GM12878 (cell line): Measurements from ENCODE around the gene MOCOS. TPM values are rescaled to one million over a fixed set of nuclear protein-coding genes. Genes with fewer than 3 reads are reported as not detected.

ENCODE experiments used
- ATAC-seq: fragments of 200-7000 bp; cut with Tn5 transposase; 3 replicates; pipeline ENCODE4 v1.9.1; 2020; ENCODE audit warnings: mild to moderate bottlenecking, moderate library complexity
- BruUV-seq: library from RNA; stranded (reverse); fragments of 400-500 nt; replicated peaks from 2 replicates; lab custom pipeline; 2021; lab: Mats Ljungman, UMichigan
- CTCF ChIA-PET: fragments of 300-600 bp; sonication (Branson Sonifier 250); formaldehyde crosslinking; extraction: SDS; loops from one replicate; lab custom pipeline; 2021; ENCODE audit warnings: inconsistent platforms; lab: Yijun Ruan, JAX
- POLR2A ChIA-PET: fragments of 350-600 bp; formaldehyde crosslinking; extraction: SDS; loops from one replicate; lab custom pipeline; 2021; ENCODE audit warnings: inconsistent platforms; lab: Charles Lee
- RAD21 ChIA-PET: fragments of 300-600 bp; sonication (Branson Sonifier 250); formaldehyde crosslinking; loops from one replicate; lab custom pipeline; 2023; ENCODE audit warnings: antibody characterized with exemption; ENCODE audit not compliant: unreplicated experiment; lab: Charles Lee
- SMC1A ChIA-PET: fragments of 300-600 bp; sonication (Branson Sonifier 250); formaldehyde crosslinking; loops from one replicate; lab custom pipeline; 2023; ENCODE audit not compliant: unreplicated experiment, uncharacterized antibody; lab: Charles Lee
- DNase-seq: peaks from one replicate; pipeline ENCODE4 v3.0.0-alpha.2; 2011; ENCODE audit warnings: low read depth, low spot score
- FAIRE-seq: peaks from 3 replicates; lab custom pipeline; 2011; peaks lifted over from hg19 to GRCh38; lab: Jason Lieb, UNC
- H2AFZ ChIP-seq: 2 replicates; pipeline ENCODE4 v1.6.0; 2011; ENCODE audit warnings: low read depth, low read length, control low read depth; ENCODE audit not compliant: control insufficient read depth
- H3K27ac ChIP-seq: 2 replicates; pipeline ENCODE4 v1.5.1; 2011; ENCODE audit warnings: control low read depth; ENCODE audit not compliant: control insufficient read depth, insufficient read depth
- H3K27me3 ChIP-seq, 2 experiments: replicated peaks in 1 of 2; 2 replicates each; pipeline versions ENCODE4 v1.6.0 to v1.6.1; 2011; ENCODE audit warnings: low read length in 1 of 2; ENCODE audit not compliant: control insufficient read depth in 2 of 2, insufficient read depth in 2 of 2
- H3K36me3 ChIP-seq, 2 experiments: 2 replicates each; pipeline ENCODE4 v1.5.1; 2011; ENCODE audit warnings: low read length in 1 of 2; ENCODE audit not compliant: control insufficient read depth in 2 of 2, insufficient read depth in 2 of 2
- H3K4me1 ChIP-seq: 2 replicates; pipeline ENCODE4 v1.6.1; 2011; ENCODE audit warnings: mild to moderate bottlenecking, low read length, moderate library complexity, mixed read lengths; ENCODE audit not compliant: control insufficient read depth, insufficient read depth
- H3K4me2 ChIP-seq: 2 replicates; pipeline ENCODE4 v1.6.0; 2011; ENCODE audit warnings: control low read depth; ENCODE audit not compliant: control insufficient read depth, insufficient read depth
- H3K4me3 ChIP-seq: fragments of 200-600 bp; sonication (generic); 2 replicates; pipeline ENCODE4 v1.5.1; 2016
- H3K79me2 ChIP-seq: 2 replicates; pipeline ENCODE4 v1.6.0; 2011; ENCODE audit warnings: low read length; ENCODE audit not compliant: control insufficient read depth, insufficient read depth
- H3K9ac ChIP-seq: 2 replicates; pipeline ENCODE4 v1.8.0; 2011; ENCODE audit warnings: low read length, control low read depth, mixed read lengths; ENCODE audit not compliant: control insufficient read depth, insufficient read depth
- H3K9me3 ChIP-seq: replicated peaks from 3 replicates; pipeline ENCODE4 v1.5.1; 2011; ENCODE audit warnings: mild to moderate bottlenecking, low read length; ENCODE audit not compliant: control insufficient read depth, insufficient read depth
- H4K20me1 ChIP-seq: 2 replicates; pipeline ENCODE4 v1.6.0; 2011; ENCODE audit not compliant: control insufficient read depth, insufficient read depth
- BMI1 ChIP-seq: fragments of 450-650 bp; IDR thresholded peaks from 2 replicates; pipeline ENCODE4 v1.6.1; 2016; ENCODE audit warnings: mild to moderate bottlenecking, moderate library complexity, borderline replicate concordance
- CREM ChIP-seq: IDR thresholded peaks from 2 replicates; pipeline ENCODE4 v1.6.1; 2014; ENCODE audit warnings: antibody characterized with exemption, low read depth
- HCFC1 ChIP-seq: fragments of 150-350 bp; IDR thresholded peaks from 2 replicates; pipeline ENCODE4 v1.6.1; 2014; ENCODE audit warnings: low read length
- IKZF1 ChIP-seq: fragments of 450-650 bp; conservative IDR thresholded peaks from 2 replicates; pipeline ENCODE4 v1.6.1; 2017; ENCODE audit warnings: antibody characterized with exemption, mild to moderate bottlenecking
- IRF5 ChIP-seq: fragments of 450-650 bp; IDR thresholded peaks from 2 replicates; pipeline ENCODE4 v1.6.1; 2017; ENCODE audit warnings: borderline replicate concordance
- KDM1A ChIP-seq: fragments of 200-600 bp; sonication (generic); IDR thresholded peaks from 2 replicates; pipeline ENCODE4 v1.6.1; 2016; ENCODE audit warnings: borderline replicate concordance
- NFXL1 ChIP-seq: fragments of 450-650 bp; IDR thresholded peaks from 2 replicates; pipeline ENCODE4 v1.6.1; 2017; ENCODE audit warnings: antibody characterized with exemption, mild to moderate bottlenecking, borderline replicate concordance
- NFYB ChIP-seq: IDR thresholded peaks from 2 replicates; pipeline ENCODE4 v1.6.1; 2011; ENCODE audit warnings: low read depth, mild to moderate bottlenecking, low read length, improper control_type of control experiment, moderate library complexity; ENCODE audit not compliant: insufficient read depth
- NR2C2 ChIP-seq: IDR thresholded peaks from 2 replicates; pipeline ENCODE4 v1.6.1; 2011; ENCODE audit warnings: borderline replicate concordance, low read depth; ENCODE audit not compliant: control insufficient read depth, insufficient read length
- PAX5 ChIP-seq: IDR thresholded peaks from 2 replicates; pipeline ENCODE4 v1.6.1; 2011; ENCODE audit warnings: low read depth, low read length, borderline replicate concordance
- RELB ChIP-seq: fragments of 450-650 bp; IDR thresholded peaks from 2 replicates; pipeline ENCODE4 v1.6.1; 2017; ENCODE audit warnings: low read depth, mild to moderate bottlenecking, moderate library complexity
- RUNX3 ChIP-seq: IDR thresholded peaks from 2 replicates; pipeline ENCODE4 v1.6.1; 2012; ENCODE audit warnings: low read length, inconsistent platforms
- SMAD1 ChIP-seq: fragments of 450-650 bp; IDR thresholded peaks from 2 replicates; pipeline ENCODE4 v1.6.1; 2018; ENCODE audit warnings: mild to moderate bottlenecking, low read depth; ENCODE audit not compliant: partially characterized antibody
- TCF7 ChIP-seq: IDR thresholded peaks from 2 replicates; pipeline ENCODE4 v1.6.1; 2014; ENCODE audit warnings: antibody characterized with exemption, borderline replicate concordance
- ZBED1 ChIP-seq: IDR thresholded peaks from 2 replicates; pipeline ENCODE4 v1.6.1; 2016; ENCODE audit warnings: borderline replicate concordance
- WGBS: methylation state at CpG from one replicate; pipeline ENCODE4 v1.1.6; 2016; ENCODE audit warnings: low lambda C conversion rate; ENCODE audit not compliant: insufficient replicate concordance, insufficient coverage; ENCODE audit errors: missing lambda C conversion rate; 5-methylcytosine and 5-hydroxymethylcytosine counted together
- in situ Hi-C: fragments of 300-500 bp; cut with MboI; formaldehyde crosslinking; loops from 9 replicates; pipeline ENCODE4 v1.14.3; 2018; ENCODE audit warnings: mixed read lengths
- intact Hi-C: fragments of 100-400 bp; cut with micrococcal nuclease; formaldehyde crosslinking; loops from one replicate; pipeline ENCODE4 v1.14.2; 2022; ENCODE audit not compliant: unreplicated experiment
- polyA plus RNA-seq, 11 experiments: library from polyadenylated mRNA; depleted of rRNA in 4 of 11; unstranded in 6 of 11; stranded (reverse) in 5 of 11; fragments of >200 nt; fragmentation: Nextera tagmentation in 4 of 11; fragmentation: Illumina TruSeq in 1 of 11; extraction: Ambion mirVana in 4 of 11; extraction: Trizol in 1 of 11; gene quantifications; 1 replicate in 1 of 11; 2 replicates in 10 of 11; pipeline versions ENCODE4 v1.2.1 to v1.2.3, GENCODE V29; 2011 to 2016; ENCODE audit warnings: inconsistent platforms in 2 of 11, missing spikeins in 2 of 11, low read depth in 1 of 11
- total RNA-seq, 4 experiments: library from RNA; depleted of rRNA in 3 of 4; stranded (reverse); fragments of >200 nt in 3 of 4; fragmentation: Illumina TruSeq in 1 of 4; extraction: Trizol in 1 of 4; gene quantifications; 2 replicates each; pipeline versions ENCODE4 v1.2.1 to v1.2.3, GENCODE V29; 2013 to 2021

MOCOS gene
- total and polyA plus RNA-seq, 10 of the 15 experiments (the other 5 are each of a cell fraction or from before 2014, with no cell fraction given) = 0.16 to 0.56 (median 0.33) TPM

GRCh38 chr18:36203360-36203895 lies 16.1 kb downstream of the MOCOS start:
- CTCF ChIA-PET = no interaction called here
- in situ Hi-C loops = no loop called here
- H3K4me2 ChIP-seq = no peak overlapping the region
- POLR2A ChIA-PET = no interaction called here
- no peaks in the 10 kb centered on the region for H3K9me3 ChIP-seq
- no peak for FAIRE-seq
- H3K36me3 ChIP-seq = no peaks in the 10 kb centered on the region
- 39% methylated on average over 7 of the region's 7 CpGs for WGBS
- H3K27me3 ChIP-seq = no peaks in the 10 kb centered on the region
- BruUV-seq = no TSS peak
- H4K20me1 ChIP-seq = no peaks in the 10 kb centered on the region
- no peaks in the 10 kb centered on the region; the same call in 1 of the 2 replicates for H3K4me1 ChIP-seq
- DNase-seq = no peak
- no peak overlapping the region for H3K27ac ChIP-seq
- RAD21 ChIA-PET = no interaction called here
- SMC1A ChIA-PET = interaction anchor here (0.6 to 1.0 kb wide), 3 partner anchors 81 to 447 kb away, joined by 3 to 4 read pairs (median 3); no protein-coding TSS in a partner anchor
- no peak overlapping the region for H3K9ac ChIP-seq
- no peak for ATAC-seq
- H3K4me3 ChIP-seq = no peak overlapping the region
- intact Hi-C loops = no loop called here
- no peak overlapping the region for H2AFZ ChIP-seq
- H3K79me2 ChIP-seq = no peaks in the 10 kb centered on the region
- TF ChIP-seq ZBED1 = no peak
- no peak for TF ChIP-seq KDM1A
- no peak for TF ChIP-seq NFXL1
- TF ChIP-seq TCF7 = no peak
- no peak for TF ChIP-seq RUNX3
- TF ChIP-seq BMI1 = no peak
- TF ChIP-seq HCFC1 = no peak
- no peak for TF ChIP-seq PAX5

GRCh38 chr18:36205166-36205565 lies 17.9 kb downstream of the MOCOS start:
- WGBS = 25% methylated on average over 4 of the region's 4 CpGs
- DNase-seq (no peak), ATAC-seq (no peak), FAIRE-seq (no peak)
- RAD21 ChIA-PET = no interaction called here
- Histone ChIP-seq H3K4me1 (no peaks in the 10 kb centered on the region), H3K36me3 (no peaks in the 10 kb centered on the region), H3K79me2 (no peaks in the 10 kb centered on the region), H4K20me1 (no peaks in the 10 kb centered on the region), H3K27me3 (no peaks in the 10 kb centered on the region), H3K9me3 (no peaks in the 10 kb centered on the region), H3K27ac (no peak overlapping the region), H3K4me3 (no peak overlapping the region), H3K4me2 (no peak overlapping the region), H2AFZ (no peak overlapping the region), H3K9ac (no peak overlapping the region)
- POLR2A ChIA-PET = no interaction called here
- no TSS peak for BruUV-seq
- CTCF ChIA-PET = no interaction called here
- in situ Hi-C loops = no loop called here
- intact Hi-C loops = no loop called here
- SMC1A ChIA-PET = no interaction called here
- no peak for TF ChIP-seq IRF5
- TF ChIP-seq CREM = no peak
- TF ChIP-seq NFYB = no peak
- no peak for TF ChIP-seq NR2C2
- no peak for TF ChIP-seq IKZF1
- TF ChIP-seq SMAD1 = no peak
- no peak for TF ChIP-seq RELB
